HepG2 (cell line): ENCODE data around the gene DOK1. TPM values are rescaled to one million over a fixed set of nuclear protein-coding genes. Genes with fewer than 3 reads are reported as not detected.

Experiments
- MED1 ChIP-seq: sonication (generic); formaldehyde crosslinking; IDR thresholded peaks from 2 replicates; pipeline ENCODE4 v1.4.0; 2020; ENCODE audit warnings: missing genetic modification reagents
- NFAT5 ChIP-seq: sonication (generic); formaldehyde crosslinking; IDR thresholded peaks from 2 replicates; pipeline ENCODE4 v1.4.0; 2020; ENCODE audit warnings: missing genetic modification reagents
- ZGPAT ChIP-seq: IDR thresholded peaks from 2 replicates; pipeline ENCODE4 v1.6.1; 2016; ENCODE audit warnings: mild to moderate bottlenecking
- ZNF543 ChIP-seq: sonication (generic); formaldehyde crosslinking; IDR thresholded peaks from 2 replicates; pipeline ENCODE4 v1.4.0; 2020; ENCODE audit warnings: mild to moderate bottlenecking, missing genetic modification reagents
- ZNF574 ChIP-seq: sonication (generic); formaldehyde crosslinking; IDR thresholded peaks from 2 replicates; pipeline ENCODE4 v1.4.0; 2020; ENCODE audit warnings: missing genetic modification reagents
- ZNF770 ChIP-seq: sonication (generic); formaldehyde crosslinking; IDR thresholded peaks from 2 replicates; pipeline ENCODE4 v1.5.0; 2020; ENCODE audit warnings: mild to moderate bottlenecking, missing genetic modification reagents
- ZNF841 ChIP-seq: sonication (generic); formaldehyde crosslinking; IDR thresholded peaks from 2 replicates; pipeline ENCODE4 v1.8.1; 2023; ENCODE audit warnings: missing genetic modification reagents, borderline replicate concordance
- ZSCAN21 ChIP-seq: sonication (generic); formaldehyde crosslinking; IDR thresholded peaks from 2 replicates; pipeline ENCODE4 v1.8.0; 2022; ENCODE audit warnings: mild to moderate bottlenecking, missing genetic modification reagents, moderate library complexity, borderline replicate concordance
- polyA plus RNA-seq, 8 experiments: library from polyadenylated mRNA; depleted of rRNA in 3 of 8; stranded (reverse) in 7 of 8; unstranded in 1 of 8; fragments of >200 nt; fragmentation: Illumina TruSeq in 4 of 8; extraction: Trizol in 4 of 8; gene quantifications; 2 replicates each; pipeline versions ENCODE4 v1.2.1 to v1.2.3, GENCODE V29; 2011 to 2016; ENCODE audit warnings: low read depth in 4 of 8, missing spikeins in 1 of 8, mixed read lengths in 1 of 8; ENCODE audit not compliant: insufficient read depth in 1 of 8
- total RNA-seq, 5 experiments: library from RNA; depleted of rRNA; stranded (reverse); fragments of >200 nt; fragmentation: Illumina TruSeq; extraction: Trizol; gene quantifications; 2 replicates each; pipeline ENCODE4 v1.2.3, GENCODE V29; 2016; ENCODE audit warnings: low read depth in 1 of 5
- TF ChIP-seq, protein P1 (sequence below): sonication (generic); formaldehyde crosslinking; IDR thresholded peaks from 2 replicates; pipeline ENCODE4 v1.5.1; 2020; ENCODE audit warnings: mild to moderate bottlenecking, missing genetic modification reagents, moderate library complexity

DOK1 gene
- total and polyA plus RNA-seq, 2 of the 13 experiments (the other 11 are each of a cell fraction or from before 2014, with no cell fraction given): 0.53 to 0.74 TPM

DNA sequence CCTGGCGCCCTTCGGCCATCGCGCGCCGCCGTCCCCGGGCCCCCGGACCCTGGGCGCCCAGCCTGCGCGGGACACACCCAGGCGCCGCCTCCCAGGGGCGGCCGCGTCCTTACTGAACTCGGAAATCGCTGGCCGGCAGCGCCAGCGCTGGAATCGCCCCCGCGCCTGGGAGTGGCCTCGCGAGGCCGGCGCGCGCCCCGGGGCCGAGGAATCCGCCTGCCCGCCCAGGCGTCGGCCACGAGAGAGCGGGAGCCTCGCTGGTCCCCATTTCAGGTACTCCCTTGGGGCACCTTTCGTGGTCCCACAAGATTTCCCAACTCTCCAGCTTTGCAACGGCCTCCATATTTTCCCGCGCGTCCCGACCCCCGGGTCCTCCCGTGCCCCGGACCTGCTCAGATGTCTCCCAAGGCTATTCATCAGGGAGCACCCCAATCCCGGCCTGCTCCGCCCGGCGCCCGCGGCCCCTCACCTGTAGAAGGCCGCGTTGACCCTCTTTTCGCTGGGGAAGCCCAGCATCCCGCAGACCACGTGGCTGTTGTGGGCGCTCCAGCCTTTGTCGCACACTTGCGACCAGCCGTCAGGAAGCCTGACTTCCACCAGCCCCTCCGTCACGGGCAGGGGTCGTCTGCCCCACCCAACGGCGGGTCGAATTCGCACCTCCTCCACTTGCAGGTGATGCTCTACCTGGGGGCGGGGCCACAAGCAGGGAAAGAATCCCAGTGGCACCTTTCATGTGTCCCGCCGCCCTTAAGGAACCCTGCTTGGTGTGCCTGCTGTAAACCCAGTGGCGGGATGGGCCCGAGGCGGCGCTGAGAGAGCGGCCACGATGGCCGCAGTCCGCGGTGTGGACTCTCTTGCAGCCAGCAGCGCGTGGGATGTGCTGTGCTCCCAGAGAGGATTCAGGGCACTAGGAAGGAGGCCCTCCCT, 5.4 kb upstream of the DOK1 start (continued):
- TF ChIP-seq, protein P1, sequence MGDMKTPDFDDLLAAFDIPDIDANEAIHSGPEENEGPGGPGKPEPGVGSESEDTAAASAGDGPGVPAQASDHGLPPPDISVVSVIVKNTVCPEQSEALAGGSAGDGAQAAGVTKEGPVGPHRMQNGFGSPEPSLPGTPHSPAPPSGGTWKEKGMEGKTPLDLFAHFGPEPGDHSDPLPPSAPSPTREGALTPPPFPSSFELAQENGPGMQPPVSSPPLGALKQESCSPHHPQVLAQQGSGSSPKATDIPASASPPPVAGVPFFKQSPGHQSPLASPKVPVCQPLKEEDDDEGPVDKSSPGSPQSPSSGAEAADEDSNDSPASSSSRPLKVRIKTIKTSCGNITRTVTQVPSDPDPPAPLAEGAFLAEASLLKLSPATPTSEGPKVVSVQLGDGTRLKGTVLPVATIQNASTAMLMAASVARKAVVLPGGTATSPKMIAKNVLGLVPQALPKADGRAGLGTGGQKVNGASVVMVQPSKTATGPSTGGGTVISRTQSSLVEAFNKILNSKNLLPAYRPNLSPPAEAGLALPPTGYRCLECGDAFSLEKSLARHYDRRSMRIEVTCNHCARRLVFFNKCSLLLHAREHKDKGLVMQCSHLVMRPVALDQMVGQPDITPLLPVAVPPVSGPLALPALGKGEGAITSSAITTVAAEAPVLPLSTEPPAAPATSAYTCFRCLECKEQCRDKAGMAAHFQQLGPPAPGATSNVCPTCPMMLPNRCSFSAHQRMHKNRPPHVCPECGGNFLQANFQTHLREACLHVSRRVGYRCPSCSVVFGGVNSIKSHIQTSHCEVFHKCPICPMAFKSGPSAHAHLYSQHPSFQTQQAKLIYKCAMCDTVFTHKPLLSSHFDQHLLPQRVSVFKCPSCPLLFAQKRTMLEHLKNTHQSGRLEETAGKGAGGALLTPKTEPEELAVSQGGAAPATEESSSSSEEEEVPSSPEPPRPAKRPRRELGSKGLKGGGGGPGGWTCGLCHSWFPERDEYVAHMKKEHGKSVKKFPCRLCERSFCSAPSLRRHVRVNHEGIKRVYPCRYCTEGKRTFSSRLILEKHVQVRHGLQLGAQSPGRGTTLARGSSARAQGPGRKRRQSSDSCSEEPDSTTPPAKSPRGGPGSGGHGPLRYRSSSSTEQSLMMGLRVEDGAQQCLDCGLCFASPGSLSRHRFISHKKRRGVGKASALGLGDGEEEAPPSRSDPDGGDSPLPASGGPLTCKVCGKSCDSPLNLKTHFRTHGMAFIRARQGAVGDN (CRISPR knock-in tag): peak; percentile 90
- TF ChIP-seq ZNF543 (CRISPR knock-in tag): peak; percentile 41; the same call in 1 of the 2 replicates
- 0 out of 2 replicates have a peak, but pooled peaks have one; percentile 32 for TF ChIP-seq NFAT5 (CRISPR knock-in tag)
- 0 out of 2 replicates have a peak, but pooled peaks have one; percentile 43 for TF ChIP-seq ZNF770 (CRISPR knock-in tag)
- 0 out of 2 replicates have a peak, but pooled peaks have one; percentile 27 for TF ChIP-seq MED1
- TF ChIP-seq ZNF574 (CRISPR knock-in tag): peak; percentile 17; the same call in 1 of the 2 replicates
- 0 out of 2 replicates have a peak, but pooled peaks have one; percentile 20 for TF ChIP-seq ZGPAT
- peak; percentile 61; the same call in 1 of the 2 replicates for TF ChIP-seq ZSCAN21 (CRISPR knock-in tag)
- TF ChIP-seq ZNF841 (CRISPR knock-in tag): no peak
